ENCODE measurements around the gene ATL2. TPM values are rescaled to one million over a fixed set of nuclear protein-coding genes. Genes with fewer than 3 reads are reported as not detected.
"Not testable (repeated sequence)": the region's sequence is repeated elsewhere in the genome, so short reads cannot be mapped to it uniquely, and the experiment has no call there.

The ATL2 gene
- total RNA-seq, 2 donors from 2014 or later: 43.6 to 62.6 TPM

- H3K4me1 ChIP-seq: no peaks in the 10 kb centered on the region
- ATAC-seq: no peak
These were observed 116.1 kb downstream of the ATL2 start for GRCh38 chr2:38260972-38261371.

GRCh38 chr2:38260469-38260868 lies 116.6 kb downstream of the ATL2 start:
- H3K4me1 ChIP-seq: no peaks in the 10 kb centered on the region
- H3K36me3 ChIP-seq (replicated peaks in 1 of 2; ENCODE audit: insufficient read depth in 1 of 2, low read depth in 2 of 2): no peaks in the 10 kb centered on the region
- DNase-seq: no peak
- H3K27ac ChIP-seq: no peak overlapping the region
- WGBS, 2 donors: 67 to 70% methylated on average over 11 of the region's 11 CpGs
- H3K27me3 ChIP-seq: no peaks in the 10 kb centered on the region
- no peak for TF ChIP-seq POLR2A (IDR thresholded peaks at IDR 0.05)
- no peak for TF ChIP-seq CTCF (IDR thresholded peaks at IDR 0.05)
- no peak overlapping the region for H3K4me3 ChIP-seq
- intact Hi-C loops (cut with DNase I): no loop called here
- H3K9me3 ChIP-seq: no peaks in the 10 kb centered on the region
- no peak for ATAC-seq

More at GRCh38 chr2:38260972-38261371, 116.1 kb downstream of the ATL2 start:
- Histone ChIP-seq H3K4me3 (no peak overlapping the region), H3K9me3 (no peaks in the 10 kb centered on the region), H3K27ac (no peak overlapping the region), H3K36me3 (replicated peaks in 1 of 2; ENCODE audit: insufficient read depth in 1 of 2, low read depth in 2 of 2) (no peaks in the 10 kb centered on the region), H3K27me3 (no peaks in the 10 kb centered on the region)
- intact Hi-C loops (cut with DNase I): no loop called here
- TF ChIP-seq POLR2A (IDR thresholded peaks at IDR 0.05) (no peak), CTCF (IDR thresholded peaks at IDR 0.05) (no peak)
- no peak for DNase-seq
- 62 to 64% methylated on average over 2 of the region's 2 CpGs for WGBS, 2 donors

- Histone ChIP-seq H3K36me3 (replicated peaks in 1 of 2; ENCODE audit: insufficient read depth in 1 of 2, low read depth in 2 of 2) (no peaks in the 10 kb centered on the region), H3K9me3 (no peaks in the 10 kb centered on the region), H3K27me3 (no peaks in the 10 kb centered on the region), H3K27ac (no peak overlapping the region), H3K4me1 (no peaks in the 10 kb centered on the region), H3K4me3 (no peak overlapping the region)
- WGBS, 2 donors: 84 to 88% methylated on average over 2 of the region's 2 CpGs
- DNase-seq (no peak), ATAC-seq (no peak)
- intact Hi-C loops (cut with DNase I): no loop called here
- TF ChIP-seq POLR2A (IDR thresholded peaks at IDR 0.05): no peak
- TF ChIP-seq CTCF (IDR thresholded peaks at IDR 0.05): no peak
These were observed 117.8 kb downstream of the ATL2 start for GRCh38 chr2:38259311-38259710.

- WGBS, 2 donors: 85 to 90% methylated on average over 6 of the region's 6 CpGs
- H3K4me1 ChIP-seq; DNase-seq; intact Hi-C loops (cut with DNase I); H3K27ac ChIP-seq; H3K9me3 ChIP-seq; H3K27me3 ChIP-seq; H3K4me3 ChIP-seq; ATAC-seq; H3K36me3 ChIP-seq (replicated peaks in 1 of 2; ENCODE audit: insufficient read depth in 1 of 2, low read depth in 2 of 2): not testable (repeated sequence)
These were observed 119.4 kb downstream of the ATL2 start for GRCh38 chr2:38257680-38258079.

- Histone ChIP-seq H3K36me3 (replicated peaks in 1 of 2; ENCODE audit: insufficient read depth in 1 of 2, low read depth in 2 of 2) (no peaks in the 10 kb centered on the region), H3K9me3 (no peaks in the 10 kb centered on the region), H3K4me3 (no peak overlapping the region), H3K27me3 (no peaks in the 10 kb centered on the region), H3K27ac (no peak overlapping the region), H3K4me1 (no peaks in the 10 kb centered on the region)
- no peak for DNase-seq
- TF ChIP-seq CTCF (IDR thresholded peaks at IDR 0.05) (no peak), POLR2A (IDR thresholded peaks at IDR 0.05) (no peak)
- intact Hi-C loops (cut with DNase I): no loop called here
- 50 to 66% methylated on average over 1 of the region's 1 CpG for WGBS, 2 donors
- no peak for ATAC-seq
These were observed 120.5 kb downstream of the ATL2 start for GRCh38 chr2:38256610-38257009.
